Cortex of kidney (tissue), 1 donor: ENCODE results near the gene BCORL1.

Experiments used
- DNase-seq: peaks from one replicate; lab custom pipeline; 2025; lab: John Stamatoyannopoulos, UW

BCORL1 gene

GRCh38 chrX:129982300-129983251 lies at the start of gene BCORL1:
BCORL1 (plus strand) TSS chrX:129982635; CDS start chrX:130005232, 22,597 bp downstream.
- peak; percentile 16 for DNase-seq

GRCh38 chrX:129932821-129933321 lies 49.6 kb upstream of the BCORL1 start:
- DNase-seq: no peak

- no peak for DNase-seq
These were observed 48.7 kb upstream of the BCORL1 start for GRCh38 chrX:129933700-129934099.

GRCh38 chrX:129934461-129934860 lies 48.0 kb upstream of the BCORL1 start:
- no peak for DNase-seq

GRCh38 chrX:129934952-129935351 lies 47.5 kb upstream of the BCORL1 start:
- DNase-seq: no peak

- no peak for DNase-seq
These were observed 44.4 kb upstream of the BCORL1 start for GRCh38 chrX:129938081-129938480.

- no peak for DNase-seq
These were observed 42.4 kb upstream of the BCORL1 start for GRCh38 chrX:129939986-129940385.

- no peak for DNase-seq
These were observed 41.7 kb upstream of the BCORL1 start for GRCh38 chrX:129940721-129941120.

- DNase-seq: no peak
These were observed 37.3 kb upstream of the BCORL1 start for GRCh38 chrX:129945131-129945530.

- DNase-seq: no peak
These were observed 29.1 kb upstream of the BCORL1 start for GRCh38 chrX:129953334-129953648.

GRCh38 chrX:129953881-129954280 lies 28.6 kb upstream of the BCORL1 start:
- no peak for DNase-seq

- DNase-seq: no peak
These were observed 27.6 kb upstream of the BCORL1 start for GRCh38 chrX:129954804-129955203.

- no peak for DNase-seq
These were observed 26.8 kb upstream of the BCORL1 start for GRCh38 chrX:129955682-129956081.

GRCh38 chrX:129956145-129956544 lies 26.3 kb upstream of the BCORL1 start:
- no peak for DNase-seq

GRCh38 chrX:129956765-129957164 lies 25.7 kb upstream of the BCORL1 start:
- no peak for DNase-seq

GRCh38 chrX:129957241-129958082 lies 25.0 kb upstream of the BCORL1 start:
- DNase-seq: no peak

- no peak for DNase-seq
These were observed 24.4 kb upstream of the BCORL1 start for GRCh38 chrX:129958083-129958465.

GRCh38 chrX:129958814-129959492 lies 23.5 kb upstream of the BCORL1 start:
- DNase-seq: no peak

GRCh38 chrX:129959493-129959832 lies 23.0 kb upstream of the BCORL1 start:
- DNase-seq: no peak

- no peak for DNase-seq
These were observed 21.0 kb upstream of the BCORL1 start for GRCh38 chrX:129961180-129962083.

- DNase-seq: no peak
These were observed 18.7 kb upstream of the BCORL1 start for GRCh38 chrX:129963729-129964128.
